ENCODE data around the gene MRPS5.

DNA sequence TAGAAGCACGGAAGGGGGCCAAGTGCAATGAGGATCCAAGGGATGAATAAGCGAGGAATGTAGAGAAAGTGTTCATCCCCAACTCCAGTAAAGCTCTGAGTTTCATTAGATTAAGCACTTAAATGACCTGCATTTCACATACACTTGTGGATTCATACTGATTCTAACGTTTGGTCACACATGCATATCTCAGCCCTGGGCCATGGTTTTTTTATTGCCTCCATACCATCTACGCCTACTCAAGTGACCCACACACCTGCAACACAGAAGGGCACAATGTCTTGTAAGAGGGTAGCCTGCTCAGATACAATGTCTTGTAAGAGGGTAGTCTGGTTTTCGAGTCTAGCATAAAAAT, 566 bp upstream of the MRPS5 start:
- TF ChIP-seq, protein P1, sequence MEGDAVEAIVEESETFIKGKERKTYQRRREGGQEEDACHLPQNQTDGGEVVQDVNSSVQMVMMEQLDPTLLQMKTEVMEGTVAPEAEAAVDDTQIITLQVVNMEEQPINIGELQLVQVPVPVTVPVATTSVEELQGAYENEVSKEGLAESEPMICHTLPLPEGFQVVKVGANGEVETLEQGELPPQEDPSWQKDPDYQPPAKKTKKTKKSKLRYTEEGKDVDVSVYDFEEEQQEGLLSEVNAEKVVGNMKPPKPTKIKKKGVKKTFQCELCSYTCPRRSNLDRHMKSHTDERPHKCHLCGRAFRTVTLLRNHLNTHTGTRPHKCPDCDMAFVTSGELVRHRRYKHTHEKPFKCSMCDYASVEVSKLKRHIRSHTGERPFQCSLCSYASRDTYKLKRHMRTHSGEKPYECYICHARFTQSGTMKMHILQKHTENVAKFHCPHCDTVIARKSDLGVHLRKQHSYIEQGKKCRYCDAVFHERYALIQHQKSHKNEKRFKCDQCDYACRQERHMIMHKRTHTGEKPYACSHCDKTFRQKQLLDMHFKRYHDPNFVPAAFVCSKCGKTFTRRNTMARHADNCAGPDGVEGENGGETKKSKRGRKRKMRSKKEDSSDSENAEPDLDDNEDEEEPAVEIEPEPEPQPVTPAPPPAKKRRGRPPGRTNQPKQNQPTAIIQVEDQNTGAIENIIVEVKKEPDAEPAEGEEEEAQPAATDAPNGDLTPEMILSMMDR (IDR thresholded peaks at IDR 0.05; ENCODE audit: borderline replicate concordance, extremely low read depth, low read length, poor library complexity, severe bottlenecking): no peak
- no peak for TF ChIP-seq EZH2 (IDR thresholded peaks at IDR 0.05; ENCODE audit: borderline replicate concordance, low read depth, low read length, severe bottlenecking)
